LNCAP (cell line): ENCODE results near the gene FAM120C.

Experiments
- CTCF ChIP-seq: fragments of 450-650 bp; IDR thresholded peaks from 2 replicates; pipeline ENCODE4 v1.5.1; 2017; ENCODE audit warnings: mild to moderate bottlenecking

The FAM120C gene

GRCh38 chrX:54048412-54048811, 134.6 kb downstream of the FAM120C start:
- no peak for TF ChIP-seq CTCF

- TF ChIP-seq CTCF: no peak
These were observed 137.4 kb downstream of the FAM120C start for GRCh38 chrX:54045563-54046228.

GRCh38 chrX:54044877-54045338, 138.1 kb downstream of the FAM120C start:
- no peak for TF ChIP-seq CTCF

- TF ChIP-seq CTCF: no peak
These were observed 138.8 kb downstream of the FAM120C start, which contains the start of gene PHF8 for GRCh38 chrX:54044126-54044876. TSS of gene PHF8 (minus strand) at chrX:54044473. CDS start at chrX:54042728, 1,745 bp downstream.

- TF ChIP-seq CTCF: no peak
These were observed 139.4 kb downstream of the FAM120C start for GRCh38 chrX:54043541-54044125.

GRCh38 chrX:54043056-54043455, 140.0 kb downstream of the FAM120C start:
- TF ChIP-seq CTCF: no peak

GRCh38 chrX:54042609-54043021, 140.4 kb downstream of the FAM120C start:
- no peak for TF ChIP-seq CTCF
